NCI-H2029 (cell line): ENCODE results near the gene POLR1G.
"Not testable (repeated sequence)": the region's sequence is repeated elsewhere in the genome, so short reads cannot be mapped to it uniquely, and the experiment has no call there.

ENCODE experiments used
- DNase-seq: peaks from one replicate; lab custom pipeline; 2025; lab: John Stamatoyannopoulos, UW

The POLR1G gene

DNA sequence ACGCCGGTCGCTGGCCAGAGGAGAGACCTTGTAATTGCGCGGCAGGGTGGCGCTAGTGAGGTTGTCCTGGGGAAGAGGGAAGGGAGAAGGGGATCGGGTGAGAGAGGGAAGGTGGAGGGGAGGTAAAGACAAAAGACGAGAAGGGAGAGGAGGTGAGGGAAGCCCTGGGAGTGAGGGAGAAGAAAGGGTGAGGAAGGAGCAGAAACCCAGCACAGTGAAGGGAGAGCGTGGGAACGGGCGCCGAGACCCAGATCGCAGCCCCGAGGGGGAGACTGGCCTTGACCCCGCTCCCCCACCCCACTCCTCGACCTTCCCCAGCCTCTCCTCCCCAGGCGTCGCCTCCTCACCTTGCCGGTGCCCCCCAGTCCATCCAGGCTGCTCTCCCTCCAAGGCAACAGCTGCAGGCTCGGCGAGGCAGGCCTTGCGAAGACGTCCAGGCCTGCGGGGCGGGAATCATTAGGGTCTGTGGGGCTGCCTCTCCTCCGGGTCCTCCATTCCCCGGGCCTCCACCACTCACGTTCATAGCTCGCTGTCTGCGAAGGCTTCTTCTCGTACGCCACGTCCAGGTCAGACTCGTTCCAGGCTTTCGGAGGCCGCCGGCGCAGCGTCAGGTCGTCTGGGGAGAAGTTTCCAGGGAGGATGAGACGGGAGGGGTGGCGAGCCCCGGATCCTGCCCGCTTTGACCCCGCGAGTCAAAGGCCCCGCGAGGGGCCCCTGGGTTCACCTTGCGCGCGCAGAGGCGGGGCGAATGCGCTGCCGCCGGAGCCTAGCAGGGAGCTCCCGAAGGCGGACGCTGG is 10.4 kb upstream of the POLR1G start:
- DNase-seq: no peak

DNA sequence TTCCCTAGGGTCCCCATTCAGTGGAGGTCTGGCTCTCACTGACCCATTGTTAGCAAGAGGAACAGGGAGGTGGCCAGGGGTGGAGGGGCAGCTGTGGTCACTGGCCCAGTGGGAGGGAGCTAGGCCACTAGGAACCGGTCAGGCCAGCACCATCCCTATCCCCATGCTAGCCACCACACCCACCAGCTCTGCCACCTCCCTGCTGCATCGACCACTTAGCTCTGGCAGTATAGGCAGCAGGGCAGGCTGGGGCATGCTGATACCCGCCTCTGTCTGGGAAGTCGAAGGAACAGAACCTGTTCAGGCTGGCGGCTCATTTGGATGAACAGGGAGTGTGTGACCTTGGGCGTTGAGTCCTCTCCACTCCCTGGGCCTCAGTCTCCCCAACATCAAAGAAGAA is 6.3 kb upstream of the POLR1G start:
- DNase-seq: no peak

DNA sequence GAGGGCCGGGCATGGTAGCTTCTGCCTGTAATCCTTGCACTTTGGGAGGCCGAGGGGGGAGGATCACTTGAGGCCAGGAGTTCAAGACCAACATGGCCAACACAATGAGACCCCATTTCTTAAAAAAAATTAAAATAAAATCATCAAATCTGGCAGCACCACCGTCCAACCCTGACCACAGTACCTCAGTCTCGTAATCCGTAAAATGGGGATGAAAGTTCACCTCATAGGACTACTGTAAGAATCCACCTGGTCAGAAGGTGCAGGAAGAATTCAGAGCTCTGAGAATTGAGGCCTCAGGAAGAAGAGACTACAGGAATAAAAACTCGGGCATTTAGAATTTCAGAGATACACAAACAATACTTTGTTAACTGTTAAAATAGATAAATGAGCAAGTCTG is 4.6 kb upstream of the POLR1G start:
- DNase-seq: no peak

DNA sequence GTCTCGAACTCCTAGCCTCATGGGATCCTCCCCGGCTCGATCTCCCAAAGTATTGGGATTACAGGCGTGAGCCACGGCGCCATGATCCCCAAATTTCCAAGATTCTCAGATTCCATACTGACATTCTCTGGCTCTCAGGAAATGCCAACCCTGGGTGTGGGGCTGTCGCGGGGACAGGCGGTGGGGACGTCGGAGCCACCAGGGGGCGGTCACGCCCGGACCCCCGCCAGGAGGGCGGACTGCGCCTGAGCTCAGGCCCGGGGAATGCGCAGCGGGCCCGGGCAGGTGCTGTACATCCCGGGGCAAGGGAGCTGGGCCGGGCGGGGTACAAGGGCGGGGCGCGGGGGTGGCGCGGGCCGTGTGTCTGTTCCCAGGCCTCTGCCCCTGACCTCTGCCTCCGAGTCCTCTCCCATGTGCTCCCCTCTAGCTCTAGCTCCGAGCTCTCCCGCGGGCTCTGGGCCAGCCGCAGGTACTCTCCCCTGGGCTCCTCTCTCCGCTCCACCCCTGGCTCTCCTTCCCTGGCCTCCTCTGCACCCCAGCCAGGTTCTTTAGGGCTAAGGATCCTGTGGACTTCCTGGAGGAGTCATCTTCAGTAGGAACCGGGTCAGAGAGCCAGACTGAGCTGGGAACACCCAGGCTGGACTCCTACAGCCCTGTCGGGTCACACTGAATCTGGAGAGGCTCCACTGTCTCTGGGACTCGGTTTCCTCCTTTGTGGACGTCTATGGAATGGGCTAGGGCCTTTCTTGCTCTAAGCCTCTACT is 4.0 kb upstream of the POLR1G start:
- DNase-seq: no peak

DNA sequence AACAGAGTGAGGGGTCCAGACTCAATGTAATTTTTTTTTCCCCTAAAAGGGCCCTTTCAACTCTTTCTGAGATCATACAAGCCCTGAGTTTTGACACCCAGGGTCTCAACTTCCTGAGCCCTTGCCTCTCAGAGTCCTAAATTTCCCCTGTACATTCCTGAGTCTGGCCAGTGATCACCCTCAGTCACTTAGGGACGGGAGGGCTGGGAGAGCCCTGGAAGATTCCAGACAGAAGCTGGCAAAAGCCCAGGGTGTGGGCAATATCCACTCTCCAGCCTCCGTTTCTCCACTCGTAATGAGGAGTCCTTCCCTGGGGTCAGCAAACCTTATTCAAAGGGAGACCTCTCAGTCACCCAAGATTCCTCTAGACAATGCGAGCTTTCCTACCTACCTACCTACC is 3.2 kb upstream of the POLR1G start:
- no peak for DNase-seq

DNA sequence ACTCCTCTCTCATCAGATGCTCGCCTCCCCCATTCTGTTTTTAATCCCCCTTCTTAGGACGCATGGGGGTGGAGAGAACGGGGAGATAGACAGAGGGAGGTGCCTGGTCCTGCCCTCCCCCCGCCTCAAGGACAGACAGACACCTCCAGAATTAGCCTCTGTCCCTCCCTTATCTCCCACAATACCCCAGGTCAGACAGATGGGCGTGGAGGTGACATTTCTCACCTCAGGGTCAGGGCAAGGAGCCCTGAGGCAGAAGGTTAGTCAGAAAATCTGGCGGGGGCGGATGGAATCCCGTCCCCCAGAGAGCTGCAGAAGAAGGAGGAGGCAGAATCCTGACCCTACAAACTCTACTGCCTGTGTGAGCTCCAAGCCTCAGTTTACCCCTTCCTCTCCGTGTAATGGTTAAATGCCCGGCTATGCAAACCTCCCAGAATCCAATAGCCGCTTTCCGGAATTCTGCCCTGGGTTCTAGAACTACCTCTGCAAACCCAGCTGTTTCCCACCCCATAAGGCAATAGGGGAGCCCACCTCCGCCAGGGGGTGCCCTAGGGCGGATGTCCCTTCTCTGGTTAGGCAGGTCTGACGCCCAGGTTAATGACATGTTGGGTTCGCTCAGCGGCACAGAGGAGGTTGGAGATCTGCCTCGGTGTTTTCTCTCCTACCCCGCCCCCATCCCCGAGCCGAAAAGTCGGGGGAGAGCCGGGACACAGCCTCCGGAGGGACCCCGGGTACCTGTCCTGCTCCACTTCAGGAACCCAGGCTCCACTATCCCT is 2.5 kb upstream of the POLR1G start:
- peak; percentile 18 for DNase-seq

DNA sequence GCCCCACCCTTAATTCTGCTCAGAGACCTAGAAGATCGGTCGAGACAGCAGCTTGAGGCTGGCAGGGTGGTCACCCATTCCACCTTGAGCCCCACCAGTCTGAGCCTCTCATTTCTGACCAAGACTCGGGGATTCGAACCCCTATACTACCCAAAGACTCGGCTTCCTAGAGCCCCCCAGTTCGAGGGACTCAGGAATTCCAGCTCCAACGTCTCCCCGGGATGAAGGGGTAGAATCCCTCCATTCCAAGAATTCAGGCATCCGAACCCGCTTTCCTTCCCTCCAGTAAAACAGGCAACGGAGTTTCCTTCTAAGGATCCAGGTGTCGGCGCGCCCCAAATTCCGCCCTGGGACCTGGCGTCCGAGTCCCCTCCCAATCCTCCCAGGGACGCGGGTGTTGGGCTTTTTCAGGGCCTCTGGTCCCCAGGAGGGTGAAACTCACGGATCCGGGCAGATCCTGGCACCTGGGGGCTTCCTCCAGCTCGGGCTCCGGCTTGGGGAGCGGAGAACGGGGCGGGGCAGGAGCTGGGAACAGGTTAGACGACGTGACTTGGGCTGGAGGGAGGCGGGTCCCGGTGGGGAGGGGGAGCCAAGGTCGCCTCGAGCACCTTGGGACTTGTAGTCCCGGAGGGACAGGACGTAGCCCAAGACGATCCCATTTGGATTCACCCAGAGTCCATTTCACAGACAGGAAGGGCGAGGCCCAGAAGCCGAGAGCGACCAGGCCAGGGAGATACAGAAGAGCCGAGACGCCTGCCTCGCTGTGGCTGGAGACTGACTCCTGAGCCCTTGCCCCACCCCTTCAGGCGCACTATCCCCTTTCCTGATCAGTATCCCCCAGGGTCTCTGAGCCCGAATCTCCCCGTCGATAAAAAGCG is 1.6 kb upstream of the POLR1G start, which contains the start of gene PPP1R13L:
Gene PPP1R13L (minus strand): TSS at position 513 of the 878 bp plus-strand sequence. CDS start 6,751 bp downstream, outside the sequence.
- DNase-seq: peak; percentile 87

DNA sequence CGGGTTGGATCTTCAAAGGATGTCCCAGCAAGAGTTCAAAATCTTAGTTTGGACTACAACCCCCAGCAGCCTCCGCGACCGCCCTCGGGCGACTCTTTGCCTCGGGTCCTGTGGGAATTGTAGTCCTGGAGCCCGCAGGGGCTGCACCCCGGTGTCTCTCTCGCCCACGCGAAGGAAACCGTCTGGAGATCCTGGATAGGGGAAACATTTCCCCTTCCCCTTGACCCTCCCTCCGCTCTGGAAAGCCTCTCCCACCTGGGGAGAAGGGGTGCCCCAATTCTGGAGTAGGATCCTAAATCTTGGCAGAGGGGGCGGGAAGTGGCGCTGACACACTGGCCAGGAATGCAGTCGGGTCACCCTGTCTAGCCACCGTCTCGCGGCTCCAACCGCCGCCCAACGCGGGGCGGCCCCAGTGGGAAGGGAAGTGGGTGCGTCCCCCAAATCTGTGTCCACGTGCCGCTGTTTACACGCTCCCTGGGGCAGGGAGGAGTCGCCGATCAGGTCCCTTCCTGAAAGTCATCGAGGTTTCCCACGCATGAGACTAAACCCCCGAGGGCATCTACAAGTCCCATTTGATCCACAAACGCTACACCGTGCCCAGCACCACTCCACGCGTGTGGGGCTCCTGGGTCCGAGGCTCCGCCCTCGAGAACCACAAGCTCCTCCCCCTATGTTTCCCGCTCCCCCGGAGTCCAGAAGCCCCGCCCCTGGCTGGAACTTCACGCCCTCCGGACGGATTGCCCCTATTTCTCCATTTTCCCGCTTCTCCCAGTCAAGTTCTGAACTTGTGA is 814 bp upstream of the POLR1G start:
- peak; percentile 81 for DNase-seq

DNA sequence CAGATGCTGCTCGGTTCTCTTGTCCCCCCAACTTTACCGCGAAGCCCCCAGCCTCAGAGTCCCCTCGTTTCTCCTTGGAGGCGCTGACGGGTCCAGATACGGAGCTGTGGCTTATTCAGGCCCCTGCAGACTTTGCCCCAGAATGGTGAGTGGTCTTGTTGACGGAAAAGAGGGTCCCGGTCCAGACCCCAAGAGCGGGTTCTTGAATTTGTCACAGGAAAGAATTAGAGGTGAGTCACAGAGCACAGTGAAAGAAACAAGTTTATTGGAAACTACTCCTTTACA is 589 bp downstream of the POLR1G start:
- no peak for DNase-seq

DNA sequence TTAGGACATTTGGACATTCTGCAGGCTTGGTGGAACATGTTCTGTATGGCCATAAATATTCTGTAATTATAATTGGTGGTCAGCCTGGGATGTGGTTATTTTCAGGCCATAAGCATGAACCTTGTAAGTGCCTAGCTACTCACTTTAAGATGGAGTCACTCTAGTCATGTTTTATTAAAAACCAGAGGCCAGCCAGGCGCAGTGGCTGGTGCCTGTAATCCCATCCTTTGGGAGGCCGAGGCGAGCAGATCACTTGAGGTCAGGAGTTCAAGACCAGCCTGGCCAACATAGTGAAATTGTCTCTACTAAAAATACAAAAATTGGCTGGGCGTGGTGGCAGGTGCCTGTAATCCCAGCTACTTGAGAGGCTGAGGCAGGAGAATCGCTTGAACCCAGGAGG is 1.1 kb downstream of the POLR1G start:
- not testable (repeated sequence) for DNase-seq

DNA sequence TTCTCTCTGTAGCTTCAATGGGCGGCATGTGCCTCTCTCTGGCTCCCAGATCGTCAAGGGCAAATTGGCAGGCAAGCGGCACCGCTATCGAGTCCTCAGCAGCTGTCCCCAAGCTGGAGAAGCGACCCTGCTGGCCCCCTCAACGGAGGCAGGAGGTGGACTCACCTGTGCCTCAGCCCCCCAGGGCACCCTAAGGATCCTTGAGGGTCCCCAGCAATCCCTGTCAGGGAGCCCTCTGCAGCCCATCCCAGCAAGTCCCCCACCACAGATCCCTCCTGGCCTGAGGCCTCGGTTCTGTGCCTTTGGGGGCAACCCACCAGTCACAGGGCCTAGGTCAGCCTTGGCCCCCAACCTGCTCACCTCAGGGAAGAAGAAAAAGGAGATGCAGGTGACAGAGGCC is 1.7 kb downstream of the POLR1G start:
- DNase-seq: no peak

DNA sequence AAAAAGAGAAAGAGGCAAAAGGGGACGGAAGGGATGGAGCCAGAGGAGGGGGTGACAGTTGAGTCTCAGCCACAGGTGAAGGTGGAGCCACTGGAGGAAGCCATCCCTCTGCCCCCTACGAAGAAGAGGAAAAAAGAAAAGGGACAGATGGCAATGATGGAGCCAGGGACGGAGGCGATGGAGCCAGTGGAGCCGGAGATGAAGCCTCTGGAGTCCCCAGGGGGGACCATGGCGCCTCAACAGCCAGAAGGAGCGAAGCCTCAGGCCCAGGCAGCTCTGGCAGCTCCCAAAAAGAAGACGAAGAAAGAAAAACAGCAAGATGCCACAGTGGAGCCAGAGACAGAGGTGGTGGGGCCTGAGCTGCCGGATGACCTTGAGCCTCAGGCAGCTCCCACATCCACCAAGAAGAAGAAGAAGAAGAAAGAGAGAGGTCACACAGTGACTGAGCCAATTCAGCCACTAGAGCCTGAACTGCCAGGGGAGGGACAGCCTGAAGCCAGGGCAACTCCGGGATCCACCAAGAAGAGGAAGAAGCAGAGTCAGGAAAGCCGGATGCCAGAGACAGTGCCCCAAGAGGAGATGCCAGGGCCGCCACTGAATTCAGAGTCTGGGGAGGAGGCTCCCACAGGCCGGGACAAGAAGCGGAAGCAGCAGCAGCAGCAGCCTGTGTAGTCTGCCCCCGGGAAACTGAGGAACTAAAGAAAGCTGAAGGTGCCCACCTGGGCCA is 2.5 kb downstream of the POLR1G start:
- no peak for DNase-seq

DNA sequence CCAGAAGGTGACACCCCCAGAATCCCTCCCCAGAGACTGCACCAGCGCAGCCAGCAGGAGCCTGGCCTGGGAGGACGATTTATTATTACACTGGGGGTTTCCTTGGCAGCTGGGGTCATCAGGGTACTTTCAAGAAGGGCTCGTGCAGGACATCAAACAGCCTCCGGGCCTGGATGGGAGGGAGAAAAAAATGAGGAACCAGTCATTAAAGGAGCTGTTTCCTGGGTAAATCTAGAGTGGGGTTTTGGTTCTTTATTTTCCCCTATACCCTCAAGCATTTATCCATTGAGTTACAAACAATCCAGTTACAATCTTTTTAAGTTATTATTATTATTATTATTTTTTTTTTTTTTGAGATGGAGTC is 3.1 kb downstream of the POLR1G start:
- DNase-seq: no peak

DNA sequence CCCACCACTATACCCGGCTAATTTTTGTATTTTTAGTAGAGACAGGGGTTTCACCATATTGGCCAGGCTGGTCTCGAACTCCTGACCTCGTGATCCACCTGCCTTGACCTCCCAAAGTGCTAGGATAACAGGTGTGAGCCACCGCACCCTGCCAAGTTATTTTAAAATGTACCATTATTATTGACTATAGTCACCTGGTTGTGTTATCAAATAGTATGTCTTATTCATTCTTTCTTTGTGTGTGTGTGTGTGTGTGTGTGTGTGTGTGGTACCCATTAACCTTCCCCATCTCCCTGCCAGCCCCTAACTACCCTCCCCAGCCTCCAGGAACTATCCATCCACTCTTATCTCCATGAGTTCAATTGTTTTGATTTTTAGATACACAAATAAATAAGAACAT is 3.9 kb downstream of the POLR1G start:
- DNase-seq: not testable (repeated sequence)

DNA sequence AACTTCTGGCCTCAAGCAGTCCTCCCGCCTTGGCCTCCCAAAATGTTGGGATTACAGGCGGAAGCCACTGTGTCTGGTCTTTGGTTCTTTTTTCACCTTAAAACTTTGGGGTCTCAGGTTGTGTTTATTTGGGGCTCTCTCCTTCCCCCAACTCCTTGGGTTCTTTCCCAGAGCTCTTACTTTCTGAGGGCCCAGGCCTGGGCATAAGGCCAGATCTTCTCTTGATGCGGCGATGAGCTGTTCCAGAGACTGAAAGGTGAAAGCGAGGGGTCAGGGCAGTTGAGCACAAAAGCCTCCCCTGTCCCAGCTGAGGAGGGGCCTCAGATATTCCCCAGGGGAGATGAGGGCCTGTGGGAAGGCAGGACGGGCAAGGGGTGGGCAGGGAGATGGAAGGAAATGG is 7.1 kb downstream of the POLR1G start:
- DNase-seq: no peak

DNA sequence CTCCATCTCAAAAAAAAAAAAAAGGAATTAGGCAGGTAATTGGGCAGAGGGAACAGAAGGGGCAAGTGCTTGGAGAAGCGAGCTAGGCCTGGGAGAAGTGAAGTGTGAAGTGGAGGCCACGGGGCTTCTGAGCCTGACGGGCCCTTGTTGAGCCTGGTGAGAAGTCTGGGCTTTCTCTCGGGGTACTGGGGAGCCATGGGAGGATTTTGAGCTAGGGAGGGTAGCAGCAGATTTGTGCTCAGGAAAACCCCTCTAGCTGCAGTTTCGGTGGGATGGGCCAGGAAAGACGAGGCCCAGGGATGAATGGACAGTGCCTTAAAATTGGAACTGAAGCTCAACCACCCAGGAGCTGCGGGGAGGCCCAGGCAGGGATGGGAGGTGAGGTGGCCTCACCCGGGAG is 8.0 kb downstream of the POLR1G start:
- no peak for DNase-seq

DNA sequence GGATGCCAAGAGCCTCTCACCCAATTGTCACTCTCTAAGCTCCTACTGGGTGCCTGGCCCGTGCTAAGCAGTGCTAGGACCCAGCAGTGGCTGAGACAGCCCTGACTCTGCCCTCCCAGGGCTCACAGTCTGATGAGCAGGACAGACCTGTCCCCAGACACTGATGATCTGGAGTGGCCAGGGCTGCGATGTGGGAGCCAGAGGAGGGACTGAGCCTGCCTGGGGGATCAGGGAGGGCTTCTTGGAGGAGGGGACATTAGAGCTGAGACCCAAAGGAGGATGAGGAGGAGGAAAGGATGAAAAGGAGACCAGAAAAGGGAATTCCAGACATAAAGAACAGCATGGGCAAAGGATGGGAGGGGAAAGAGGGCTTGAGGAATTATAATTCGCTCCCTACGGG is 10.7 kb downstream of the POLR1G start:
- no peak for DNase-seq

DNA sequence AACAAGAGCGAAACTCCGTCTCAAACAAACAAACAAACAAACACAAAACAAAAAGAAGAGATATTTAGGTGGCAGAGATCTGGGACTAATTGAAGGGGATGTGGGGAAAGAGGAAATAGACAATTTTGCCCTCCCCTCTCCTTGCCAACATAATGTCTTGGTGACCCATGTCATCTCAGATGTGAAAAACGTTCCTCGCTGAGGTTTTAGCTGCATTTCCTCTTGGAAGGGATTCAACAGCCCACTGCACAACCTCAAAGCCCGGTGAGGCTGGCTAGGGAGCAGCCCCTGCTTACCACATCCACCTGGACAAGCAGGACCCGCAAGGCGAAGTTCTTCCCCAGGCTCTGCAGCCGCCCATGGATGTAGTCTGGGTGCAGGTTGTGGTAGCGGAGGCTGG is 12.4 kb downstream of the POLR1G start:
- no peak for DNase-seq

DNA sequence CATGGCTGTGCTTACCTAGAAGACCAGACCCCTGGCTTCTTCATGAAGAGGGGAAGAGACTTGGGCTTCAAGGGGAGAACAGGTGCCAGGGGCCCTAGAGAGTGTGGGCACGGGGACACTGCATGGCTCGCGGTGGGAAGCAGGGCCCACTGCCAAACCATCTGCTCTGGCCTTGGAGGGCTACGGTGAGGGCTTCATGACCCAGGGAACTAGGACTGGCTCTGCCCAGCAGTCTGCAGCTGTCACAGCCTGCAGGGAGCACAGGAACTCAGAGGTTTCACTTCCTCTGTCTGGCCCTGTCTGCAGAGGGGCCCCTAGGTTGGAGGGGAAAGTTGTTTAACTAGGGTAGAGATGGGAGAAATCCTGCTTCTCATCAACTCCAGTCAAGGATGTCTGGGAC is 13.0 kb downstream of the POLR1G start:
- no peak for DNase-seq

DNA sequence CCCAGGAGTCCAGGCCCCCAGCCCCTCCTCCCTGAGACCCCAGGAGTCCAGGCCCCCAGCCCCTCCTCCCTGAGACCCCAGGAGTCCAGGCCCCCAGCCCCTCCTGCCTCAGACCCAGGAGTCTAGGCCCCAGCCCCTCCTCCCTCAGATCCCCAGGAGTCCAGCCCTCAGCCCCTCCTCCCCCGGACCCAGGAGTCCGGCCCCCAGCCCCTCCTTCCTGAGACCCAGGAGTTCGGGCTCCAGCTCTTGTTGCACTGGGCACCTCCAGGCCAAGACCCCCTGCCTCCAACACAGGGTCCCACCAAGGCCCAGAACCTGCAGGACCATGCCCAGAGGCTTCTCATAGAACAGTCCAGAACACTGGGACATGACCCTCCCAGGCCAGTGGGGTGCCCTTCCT is 13.5 kb downstream of the POLR1G start:
- no peak for DNase-seq
